Smooth muscle cell (in vitro differentiated cells): ENCODE measurements around the gene LTBP1. TPM values are rescaled to one million over a fixed set of nuclear protein-coding genes. Genes with fewer than 3 reads are reported as not detected.

Experiments
- DNase-seq: peaks from one replicate; lab custom pipeline; 2025; ENCODE audit not compliant: unreplicated experiment; lab: John Stamatoyannopoulos, UW
- H2AFZ ChIP-seq: fragments of 200-600 bp; sonication (generic); 2 replicates; pipeline ENCODE4 v1.6.0; 2016; ENCODE audit warnings: antibody characterized with exemption, low read depth, mild to moderate bottlenecking
- H3F3A ChIP-seq: fragments of 200-600 bp; sonication (generic); 2 replicates; pipeline ENCODE4 v1.6.0; 2017; ENCODE audit warnings: antibody characterized with exemption, low read depth
- H3K27ac ChIP-seq: fragments of 200-600 bp; sonication (generic); 2 replicates; pipeline ENCODE4 v1.5.1; 2016; ENCODE audit warnings: low read depth, mild to moderate bottlenecking
- H3K27me3 ChIP-seq: fragments of 200-600 bp; sonication (generic); 2 replicates; pipeline ENCODE4 v1.6.1; 2016; ENCODE audit warnings: low read depth, mild to moderate bottlenecking
- H3K36me3 ChIP-seq: fragments of 200-600 bp; sonication (generic); 2 replicates; pipeline ENCODE4 v1.5.1; 2016; ENCODE audit warnings: low read depth
- H3K4me1 ChIP-seq: fragments of 200-600 bp; sonication (generic); 2 replicates; pipeline ENCODE4 v1.5.1; 2016; ENCODE audit warnings: low read depth
- H3K4me2 ChIP-seq: fragments of 200-600 bp; sonication (generic); 2 replicates; pipeline ENCODE4 v1.6.0; 2016; ENCODE audit warnings: mild to moderate bottlenecking
- H3K4me3 ChIP-seq: fragments of 200-600 bp; sonication (generic); 2 replicates; pipeline ENCODE4 v1.5.1; 2016; ENCODE audit warnings: mild to moderate bottlenecking
- H3K79me2 ChIP-seq: fragments of 200-600 bp; sonication (generic); 2 replicates; pipeline ENCODE4 v1.6.0; 2016; ENCODE audit warnings: low read depth, mild to moderate bottlenecking
- H3K9ac ChIP-seq: fragments of 200-600 bp; sonication (generic); 2 replicates; pipeline ENCODE4 v1.6.0; 2016; ENCODE audit warnings: low read depth
- H3K9me3 ChIP-seq: fragments of 200-600 bp; sonication (generic); replicated peaks from 2 replicates; pipeline ENCODE4 v1.5.1; 2016; ENCODE audit warnings: low read depth
- H4K20me1 ChIP-seq: fragments of 200-600 bp; sonication (generic); 2 replicates; pipeline ENCODE4 v1.6.0; 2016; ENCODE audit warnings: low read depth
- CTCF ChIP-seq: fragments of 200-600 bp; sonication (generic); IDR thresholded peaks from 2 replicates; pipeline ENCODE4 v1.5.1; 2017; ENCODE audit warnings: borderline replicate concordance, mild to moderate bottlenecking, antibody characterized with exemption; ENCODE audit not compliant: insufficient read depth, poor library complexity, severe bottlenecking
- WGBS: methylation state at CpG from one replicate; pipeline ENCODE4 v1.1.7; 2016; ENCODE audit warnings: low lambda C conversion rate; 5-methylcytosine and 5-hydroxymethylcytosine counted together
- polyA plus RNA-seq: library from polyadenylated mRNA; unstranded; fragments of >200 nt; fragmentation: Nextera tagmentation; extraction: Ambion mirVana; gene quantifications from 2 replicates; pipeline ENCODE4 v1.2.1, GENCODE V29; 2016
- total RNA-seq: library from RNA; depleted of rRNA; stranded (reverse); fragments of >200 nt; gene quantifications from 2 replicates; pipeline ENCODE4 v1.2.3, GENCODE V29; 2014

LTBP1 gene
- total and polyA plus RNA-seq, 2 experiments from 2014 or later, result 146 to 250 TPM

- H3F3A ChIP-seq, result no peaks in the 10 kb centered on the region
- H2AFZ ChIP-seq, result no peak overlapping the region
- peaks cover 5% of the 10 kb centered on the region for H4K20me1 ChIP-seq
- H3K27ac ChIP-seq, result no peak overlapping the region
- DNase-seq, result no peak
- H3K79me2 ChIP-seq, result no peaks in the 10 kb centered on the region
- TF ChIP-seq CTCF, result no peak
- H3K9ac ChIP-seq, result no peak overlapping the region
- H3K9me3 ChIP-seq, result no peaks in the 10 kb centered on the region
- H3K36me3 ChIP-seq, result no peaks in the 10 kb centered on the region
- peaks cover 6% of the 10 kb centered on the region for H3K4me1 ChIP-seq
- H3K4me3 ChIP-seq, result no peak overlapping the region
- no peak overlapping the region for H3K4me2 ChIP-seq
- WGBS, result 96% methylated on average over 10 of the region's 10 CpGs
- no peaks in the 10 kb centered on the region for H3K27me3 ChIP-seq
Measured at GRCh38 chr2:32952761-32953476, 6.2 kb downstream of the LTBP1 start.

DNA sequence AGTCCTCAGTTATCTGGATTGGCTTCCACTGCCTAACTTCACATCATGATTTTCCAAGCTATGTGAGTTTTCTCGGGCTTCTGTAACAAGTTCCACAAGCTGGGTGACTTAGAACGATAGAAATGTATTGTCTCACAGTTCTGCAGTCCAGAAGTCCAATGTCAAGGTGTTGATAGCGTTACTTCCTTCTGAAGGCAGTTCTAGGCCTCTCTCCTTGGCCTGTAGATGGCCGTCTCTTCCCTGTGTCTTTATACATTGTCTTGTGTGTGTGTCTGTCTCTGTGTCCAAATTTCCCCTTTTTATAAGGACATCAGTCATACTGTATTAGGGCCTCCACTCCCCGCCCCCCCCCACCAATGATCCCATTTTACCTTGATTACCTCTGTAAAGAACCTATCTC, 7.5 kb downstream of the LTBP1 start:
- TF ChIP-seq CTCF, result no peak
- H3K27me3 ChIP-seq, result no peaks in the 10 kb centered on the region
- no peaks in the 10 kb centered on the region for H3K4me1 ChIP-seq
- no peak overlapping the region for H3K27ac ChIP-seq
- no peak overlapping the region for H3K4me2 ChIP-seq
- peaks cover 5% of the 10 kb centered on the region for H4K20me1 ChIP-seq
- H3K9ac ChIP-seq, result no peak overlapping the region
- no peak overlapping the region for H2AFZ ChIP-seq
- DNase-seq, result no peak
- no peak overlapping the region for H3K4me3 ChIP-seq
- no peaks in the 10 kb centered on the region for H3K79me2 ChIP-seq
- H3K36me3 ChIP-seq, result no peaks in the 10 kb centered on the region
- WGBS, result 98% methylated on average over 5 of the region's 5 CpGs
- no peaks in the 10 kb centered on the region for H3F3A ChIP-seq
- H3K9me3 ChIP-seq, result no peaks in the 10 kb centered on the region

- Histone ChIP-seq H3K79me2 (peaks cover 4% of the 10 kb centered on the region), H4K20me1 (no peaks in the 10 kb centered on the region), H3K27ac (no peak overlapping the region), H2AFZ (no peak overlapping the region), H3K9me3 (no peaks in the 10 kb centered on the region), H3K4me1 (no peaks in the 10 kb centered on the region), H3K4me3 (no peak overlapping the region), H3F3A (no peaks in the 10 kb centered on the region), H3K4me2 (no peak overlapping the region), H3K27me3 (no peaks in the 10 kb centered on the region), H3K36me3 (no peaks in the 10 kb centered on the region), H3K9ac (no peak overlapping the region)
- no peak for DNase-seq
- no peak for TF ChIP-seq CTCF
Measured at GRCh38 chr2:32958821-32959220, 12.1 kb downstream of the LTBP1 start.

- no peak overlapping the region for H2AFZ ChIP-seq
- H3K79me2 ChIP-seq, result peaks cover 4% of the 10 kb centered on the region
- H3K36me3 ChIP-seq, result no peaks in the 10 kb centered on the region
- no peaks in the 10 kb centered on the region for H3F3A ChIP-seq
- H3K27ac ChIP-seq, result no peak overlapping the region
- H3K4me2 ChIP-seq, result no peak overlapping the region
- H3K9ac ChIP-seq, result no peak overlapping the region
- H3K4me3 ChIP-seq, result no peak overlapping the region
- no peaks in the 10 kb centered on the region for H3K4me1 ChIP-seq
- no peak for DNase-seq
- H4K20me1 ChIP-seq, result no peaks in the 10 kb centered on the region
- WGBS, result 90% methylated on average over 1 of the region's 1 CpG
- no peaks in the 10 kb centered on the region for H3K27me3 ChIP-seq
- no peak for TF ChIP-seq CTCF
- H3K9me3 ChIP-seq, result no peaks in the 10 kb centered on the region
Measured at GRCh38 chr2:32960238-32960637, 13.5 kb downstream of the LTBP1 start.
